DMS53 treated with DMSO at 0.1 percent for 48 hours (cell line): ENCODE data around the gene CHN1.
A peak's percentile ranks its signal among the peaks of the same experiment; 100 is the strongest.

Experiments
- DNase-seq: peaks from one replicate; lab custom pipeline; 2025; ENCODE audit not compliant: unreplicated experiment; lab: John Stamatoyannopoulos, UW

Gene CHN1

DNA sequence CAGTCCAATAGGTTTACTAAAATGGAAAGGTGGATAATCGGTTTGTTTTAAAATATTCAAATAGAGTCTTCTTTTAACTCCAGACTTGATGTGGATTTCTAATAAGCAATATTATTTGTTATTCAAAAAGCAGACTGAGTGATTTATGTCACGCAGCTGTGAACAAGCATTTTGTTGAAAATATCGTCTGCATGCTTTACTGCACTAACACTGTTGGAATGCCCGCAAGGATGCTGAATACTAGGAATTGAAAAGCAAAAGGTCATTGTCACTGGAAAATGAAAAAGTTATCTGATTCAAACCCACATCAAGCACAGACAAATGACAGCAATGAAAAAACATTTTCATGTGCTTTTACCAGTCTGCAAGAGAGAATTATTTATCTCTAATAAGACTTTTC is 31.1 kb downstream of the CHN1 start:
- DNase-seq = no peak

DNA sequence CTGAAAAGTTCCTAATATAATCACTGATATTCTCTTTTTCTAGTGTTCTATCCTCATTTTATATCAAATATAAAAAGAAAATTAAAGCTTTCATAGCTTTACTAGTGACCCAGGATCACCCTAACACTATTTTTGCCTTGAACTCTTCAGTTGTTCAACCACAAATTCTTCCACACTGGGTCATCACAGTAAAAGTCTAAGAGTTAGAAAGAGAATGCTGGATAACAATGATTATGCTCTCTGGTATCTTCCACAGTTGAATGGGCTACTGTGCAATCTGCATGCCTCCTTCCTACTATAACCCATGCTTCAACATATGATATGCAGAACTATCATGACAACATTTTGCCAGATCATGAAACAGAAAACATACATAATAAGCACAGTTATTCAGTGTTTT is 32.3 kb downstream of the CHN1 start:
- no peak for DNase-seq

DNA sequence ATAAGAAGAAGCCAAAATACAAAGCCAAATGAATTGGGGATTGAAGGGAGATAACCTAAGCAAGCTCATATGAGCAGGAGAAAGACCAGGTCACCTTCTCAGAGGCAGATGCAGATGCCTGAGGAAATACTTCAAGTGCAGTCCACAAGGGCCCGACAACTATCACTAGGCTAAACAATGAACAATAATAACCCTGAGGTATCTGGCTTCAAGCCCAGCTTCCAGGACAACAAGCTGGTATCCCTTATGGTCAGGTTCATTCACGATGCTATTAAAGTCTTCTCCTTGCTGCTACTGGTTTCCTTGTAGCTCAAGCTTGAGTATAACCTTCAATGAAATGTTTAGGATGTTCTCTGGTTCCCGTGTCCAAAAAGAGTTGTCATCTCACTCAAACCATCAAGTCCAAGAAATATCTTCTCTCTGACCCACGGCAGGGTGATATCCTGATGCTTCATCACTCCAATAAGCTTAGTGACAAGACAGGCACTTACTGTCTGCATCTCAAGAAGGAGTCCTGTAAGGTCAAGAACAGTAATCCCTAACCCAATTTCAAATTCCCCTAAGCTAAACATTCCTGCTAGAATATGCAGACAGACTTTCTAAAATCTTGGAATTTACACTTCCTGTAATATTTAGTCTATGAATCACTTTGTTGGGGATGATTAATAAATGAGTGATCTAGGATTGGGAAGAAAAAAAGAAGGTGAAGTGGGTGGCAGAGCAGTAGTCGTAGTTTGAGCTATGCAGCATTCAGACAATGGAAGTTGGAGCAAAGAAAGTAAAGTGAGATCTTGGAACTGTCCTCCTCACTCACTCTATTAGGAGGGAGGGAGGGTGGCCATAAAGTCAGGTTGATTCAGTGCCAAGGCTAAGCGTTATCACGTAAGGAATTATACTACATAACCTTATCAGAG is 33.1 kb downstream of the CHN1 start:
- DNase-seq = no peak

DNA sequence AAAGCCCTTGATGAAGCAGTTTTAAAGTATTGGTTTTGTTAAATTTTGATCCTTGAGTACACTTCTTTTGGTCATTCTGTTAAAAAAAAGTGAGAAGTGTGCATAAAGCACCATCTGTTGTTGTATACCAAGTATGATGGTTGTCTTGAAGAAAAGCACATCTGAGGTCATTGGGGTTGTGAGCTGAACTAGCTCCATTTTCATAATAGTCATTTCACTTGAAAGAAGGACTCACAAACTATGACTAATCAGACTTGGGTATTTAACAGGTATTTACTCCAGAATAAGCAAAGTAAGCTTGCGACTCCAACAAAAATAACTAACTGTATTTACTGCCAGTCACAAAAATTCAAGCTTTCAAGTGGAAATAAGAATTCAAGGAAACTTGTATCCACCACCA is 35.1 kb downstream of the CHN1 start:
- no peak for DNase-seq

DNA sequence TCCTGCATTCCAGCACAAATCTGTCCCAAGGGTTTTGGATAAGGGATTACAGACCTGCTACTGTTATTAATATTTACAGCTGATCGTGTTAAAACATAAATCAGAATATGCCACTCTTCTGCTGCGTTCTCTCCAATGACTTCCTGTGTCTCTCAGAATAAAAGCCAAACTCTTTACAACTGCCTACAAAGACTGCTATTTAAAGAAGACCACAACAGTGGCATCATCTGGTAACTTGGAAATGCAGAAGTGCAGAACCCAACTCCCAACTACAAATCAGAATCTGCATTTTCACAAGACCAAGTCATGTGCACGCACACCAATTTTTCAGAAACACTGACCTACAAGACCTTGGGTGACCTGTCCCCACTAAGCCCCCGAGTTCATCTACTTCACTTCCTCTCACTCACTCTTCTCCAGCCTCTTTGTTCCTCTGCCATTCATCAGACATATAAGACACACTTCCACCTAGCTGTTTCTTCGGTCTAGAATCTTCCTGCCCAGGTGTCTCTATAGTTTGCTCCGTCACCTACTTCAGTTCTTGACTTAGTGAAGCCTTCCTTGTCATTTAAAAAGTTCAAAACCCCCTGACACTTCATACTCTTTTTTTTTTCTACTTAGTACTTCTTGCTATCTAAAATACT is 36.0 kb downstream of the CHN1 start:
- no peak for DNase-seq

DNA sequence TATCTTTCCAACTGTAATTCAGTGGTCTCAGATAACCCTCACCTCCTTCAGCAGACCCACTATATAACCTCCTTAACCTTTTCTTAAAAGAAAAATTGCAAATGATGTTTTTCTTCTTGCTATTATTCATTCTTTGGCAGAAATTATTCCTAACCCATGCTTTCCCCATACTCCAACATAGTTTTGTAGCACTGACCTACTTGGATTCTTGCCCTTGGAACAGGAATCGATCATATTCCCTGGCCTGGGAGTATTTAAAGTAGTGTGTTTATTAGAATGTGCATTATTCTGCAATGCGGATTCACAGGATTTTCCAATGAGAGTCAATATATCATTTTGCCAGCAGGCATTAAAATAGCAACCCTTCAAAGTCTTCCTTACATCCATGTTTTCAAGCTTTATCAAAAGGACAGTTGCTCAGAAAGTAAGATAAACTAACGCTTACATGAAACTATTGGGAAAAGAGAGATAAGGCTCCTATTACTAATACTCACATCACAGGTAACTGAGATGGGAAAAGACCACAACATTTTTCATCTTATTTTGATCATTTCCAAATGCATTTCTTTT is 37.4 kb downstream of the CHN1 start:
- DNase-seq = no peak

DNA sequence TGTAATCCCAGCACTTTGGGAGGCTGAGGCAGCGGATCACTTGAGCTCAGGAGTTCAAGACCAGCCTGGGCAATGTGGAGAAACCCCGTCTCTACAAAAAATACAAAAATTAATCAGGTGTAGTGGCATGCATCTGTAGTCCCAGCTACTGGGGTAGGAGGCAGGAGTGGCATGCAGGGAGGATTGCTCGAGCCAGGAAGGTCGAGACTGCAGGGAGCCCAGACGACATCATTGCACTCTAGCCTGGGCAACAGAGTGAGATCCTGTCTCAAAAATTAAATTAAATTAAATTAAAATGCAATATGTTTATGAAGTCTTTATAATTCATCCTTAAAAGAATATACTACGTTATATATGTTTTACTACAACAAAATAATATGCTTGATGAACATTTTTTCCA is 38.1 kb downstream of the CHN1 start:
- no peak for DNase-seq

DNA sequence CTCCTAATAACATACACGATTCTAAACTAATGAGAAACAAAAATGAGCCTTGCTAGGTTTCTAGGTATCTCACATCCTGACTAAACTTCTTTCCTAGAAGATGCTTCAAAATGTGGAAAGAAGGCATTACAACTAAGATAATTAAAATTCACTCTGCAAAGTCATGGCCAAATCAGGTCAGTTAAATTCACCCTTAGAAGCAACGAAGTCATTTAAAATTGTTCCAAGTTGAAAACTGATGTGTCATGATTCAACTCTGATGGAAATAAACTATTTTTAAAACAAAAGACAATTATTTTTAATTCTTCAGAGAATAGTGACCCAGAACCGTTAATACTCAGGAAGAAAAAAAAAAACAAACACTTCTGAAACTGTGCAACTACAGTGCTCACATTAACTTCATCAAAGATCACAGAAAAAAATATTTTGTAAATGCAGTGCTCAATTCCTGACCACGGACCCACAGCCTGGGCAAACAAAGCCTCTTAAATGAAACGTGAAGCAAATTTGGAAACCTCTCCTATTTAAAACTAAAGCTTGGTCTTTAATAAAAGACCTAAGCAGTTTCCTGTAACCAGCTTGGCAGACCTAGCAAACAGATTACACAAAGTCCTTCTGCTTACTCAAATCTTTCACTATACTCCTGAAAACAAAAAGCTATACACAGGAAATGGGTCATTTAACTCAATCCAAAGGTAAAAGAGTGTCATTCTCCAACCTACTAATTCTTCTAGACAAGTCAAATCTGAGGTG is 39.0 kb downstream of the CHN1 start:
- DNase-seq = no peak

DNA sequence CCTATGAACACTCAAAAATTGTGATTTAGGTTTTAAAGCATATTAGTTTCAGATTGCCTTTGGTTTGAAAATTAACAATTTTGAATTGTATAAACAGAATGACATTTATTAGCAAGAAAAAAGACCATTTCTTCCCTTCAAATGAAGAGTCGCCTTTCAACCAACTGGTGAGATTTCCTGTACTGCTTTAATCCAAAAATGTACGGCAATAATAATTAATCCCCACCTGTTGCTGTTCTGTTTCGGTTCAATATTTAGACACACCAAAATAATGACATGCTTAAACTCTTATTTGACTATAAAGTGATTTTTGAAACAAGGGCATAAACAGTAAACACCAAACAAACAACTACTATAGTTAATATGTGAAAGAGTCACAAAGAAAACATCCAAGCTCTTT is 39.6 kb downstream of the CHN1 start:
- no peak for DNase-seq

DNA sequence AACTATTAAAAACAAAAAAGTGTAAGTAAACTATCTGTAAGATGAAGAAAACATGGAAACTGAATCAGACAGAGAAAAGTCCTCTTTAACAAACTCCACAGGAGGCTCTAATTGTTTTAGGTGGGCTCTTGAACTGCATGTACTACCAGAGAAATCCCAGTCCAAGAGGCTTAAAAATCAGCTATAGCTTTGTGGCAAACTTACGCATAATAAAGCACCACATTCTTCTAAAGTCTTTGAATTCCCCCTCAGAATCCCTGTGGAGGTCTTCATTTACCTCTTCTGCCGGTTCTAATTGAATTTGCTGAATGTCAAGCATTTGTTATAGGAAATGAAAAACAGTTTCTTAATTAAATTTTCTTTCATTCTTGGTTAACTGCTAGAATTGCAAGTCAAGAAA is 40.8 kb downstream of the CHN1 start:
- no peak for DNase-seq

DNA sequence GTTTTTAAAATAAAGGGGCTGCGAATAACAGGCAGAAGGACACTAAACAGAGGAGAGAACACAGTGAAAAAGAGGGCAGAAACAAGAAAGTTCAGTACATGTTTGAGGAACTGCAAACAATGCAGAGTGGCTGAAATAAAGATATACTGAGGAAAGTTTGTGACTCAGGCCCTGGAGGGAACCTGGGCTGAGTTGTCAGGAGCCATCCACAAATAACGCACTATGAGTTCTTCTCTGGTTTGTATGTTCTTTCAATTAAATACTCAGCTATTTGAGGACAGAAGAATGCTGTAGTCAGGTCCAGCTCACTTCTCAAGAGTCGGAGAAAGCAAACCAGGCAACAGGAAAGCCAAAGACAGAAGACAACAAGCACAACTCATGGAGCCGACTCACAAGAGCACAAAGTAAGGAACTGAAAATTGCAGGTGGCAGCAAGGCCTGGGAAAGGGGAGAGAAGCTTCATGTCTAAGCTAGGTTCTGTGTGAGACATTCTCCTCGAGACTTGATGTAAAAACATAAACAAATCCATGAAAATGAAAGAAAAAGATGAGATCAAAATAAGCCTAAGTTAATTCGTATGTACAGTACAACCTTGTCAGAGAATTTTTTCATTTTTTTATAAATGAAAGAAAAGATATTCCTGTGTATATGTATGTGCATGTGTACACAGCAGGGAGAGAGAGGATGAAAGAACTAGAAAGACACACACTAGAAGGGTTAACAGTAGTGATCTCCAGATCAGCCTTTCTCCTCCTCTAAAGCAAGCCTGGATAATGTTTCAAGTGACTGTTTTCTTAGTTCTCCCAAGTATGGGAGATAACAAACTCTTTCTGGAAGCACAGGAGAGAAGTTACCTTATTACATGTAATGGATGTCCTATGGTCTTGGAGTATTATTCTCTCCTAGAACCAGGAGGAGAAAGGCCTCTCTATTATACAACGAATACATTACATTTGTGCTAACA is 41.5 kb downstream of the CHN1 start:
- DNase-seq = no peak

DNA sequence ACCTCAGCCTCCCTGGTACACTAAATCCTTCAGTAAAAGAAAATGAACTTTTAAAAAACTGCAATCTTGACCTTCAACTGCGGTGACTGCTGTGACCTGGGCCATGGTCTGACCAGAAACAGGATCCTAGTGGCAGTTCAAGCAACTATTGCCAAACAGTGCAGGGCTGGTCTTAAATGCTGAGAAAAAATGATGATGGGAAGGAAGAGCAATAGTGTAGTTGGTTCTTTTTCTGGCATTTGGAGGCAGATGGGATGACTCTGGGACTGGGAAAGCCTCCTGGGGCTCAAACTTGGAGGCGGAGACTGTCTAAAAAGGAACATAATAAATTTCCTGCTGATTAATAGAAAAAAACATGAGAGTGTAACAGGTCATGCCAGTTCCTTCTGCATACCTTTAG is 45.4 kb downstream of the CHN1 start:
- no peak for DNase-seq

DNA sequence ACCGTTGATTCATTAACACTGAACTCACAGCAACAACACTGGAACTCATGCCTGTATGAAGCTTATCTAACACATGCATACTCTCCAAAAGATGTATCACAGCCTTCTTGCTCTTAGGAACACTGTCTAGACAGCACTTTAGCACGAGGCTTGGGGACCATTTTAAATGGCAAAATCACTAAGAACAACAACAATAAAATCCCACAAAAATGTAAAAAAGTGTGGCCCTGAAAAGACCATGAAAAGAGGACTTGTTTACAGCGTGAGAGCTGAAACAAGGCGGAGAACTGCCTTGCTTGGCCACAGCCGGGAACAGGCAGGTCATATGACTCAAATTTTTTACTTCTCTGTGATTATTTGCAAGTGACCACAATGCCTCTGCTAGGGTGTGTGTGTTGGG is 48.1 kb downstream of the CHN1 start:
- DNase-seq = no peak

DNA sequence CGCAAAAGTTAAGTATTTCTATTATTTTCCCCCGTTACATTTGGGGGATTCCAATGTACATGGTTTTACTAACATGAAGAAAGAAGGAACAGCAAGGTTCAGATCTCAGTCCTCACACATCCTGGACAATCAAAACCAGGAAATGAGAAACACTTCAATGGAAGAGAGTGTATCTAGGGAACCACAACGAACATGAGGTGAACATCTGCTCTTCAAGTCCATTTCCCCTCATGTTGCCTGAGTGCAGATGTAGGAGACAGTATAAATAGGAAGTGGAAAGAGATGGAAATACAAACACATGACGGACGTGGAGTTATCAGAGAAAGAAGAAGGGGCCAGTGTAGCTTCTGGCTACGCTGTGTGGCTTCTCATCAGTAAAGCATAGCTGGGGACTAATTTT is 52.6 kb downstream of the CHN1 start:
- peak; percentile 84 for DNase-seq

DNA sequence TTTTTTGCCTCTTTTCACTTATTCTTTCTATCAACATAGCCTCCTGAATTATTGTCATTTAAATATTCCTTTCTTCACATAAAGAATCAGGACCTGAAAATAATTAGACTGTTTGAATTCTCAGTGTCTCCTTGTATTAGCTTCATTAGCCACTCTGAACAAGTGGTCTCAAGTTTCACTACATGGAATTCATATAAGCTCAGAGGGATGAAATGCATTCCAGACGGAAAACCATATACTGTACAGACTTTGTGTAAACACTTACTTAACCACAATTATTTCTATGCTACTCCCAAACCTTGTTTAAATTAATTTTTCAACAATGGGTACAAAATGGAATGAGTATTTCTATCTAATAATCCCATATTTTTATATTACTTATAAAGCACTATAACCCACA is 53.4 kb downstream of the CHN1 start:
- DNase-seq = no peak

DNA sequence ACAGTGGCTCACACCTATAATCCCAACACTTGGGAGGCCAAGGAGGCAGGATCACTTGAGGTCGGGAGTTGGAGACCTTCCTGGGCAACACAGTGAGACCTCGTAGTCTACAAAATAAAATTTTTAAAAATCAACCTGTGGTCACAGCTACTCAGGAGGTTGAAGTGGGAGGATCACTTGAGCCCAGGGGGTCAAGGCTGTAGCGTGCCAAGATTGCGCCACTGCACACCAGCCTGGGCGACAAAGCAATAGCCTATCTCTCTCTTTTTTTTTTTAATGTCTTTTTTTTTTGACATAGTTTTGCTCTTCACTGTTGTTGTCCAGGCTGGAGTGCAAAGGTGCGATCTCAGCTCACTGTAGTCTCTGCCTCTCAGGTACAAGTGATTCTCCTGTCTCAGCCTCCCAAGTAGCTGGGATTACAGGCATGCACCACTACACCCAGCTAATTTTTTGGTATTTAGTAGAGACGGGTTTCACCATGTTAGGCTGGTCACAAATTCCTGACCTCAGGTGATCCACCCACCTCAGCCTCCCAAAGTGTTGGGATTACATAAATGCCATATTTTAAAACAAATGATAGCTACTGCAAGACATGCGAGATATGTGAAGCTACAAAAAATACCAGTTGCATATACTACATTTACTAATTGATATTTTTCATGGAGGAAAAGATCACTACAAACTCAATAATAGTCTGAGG is 55.0 kb downstream of the CHN1 start:
- no peak for DNase-seq

DNA sequence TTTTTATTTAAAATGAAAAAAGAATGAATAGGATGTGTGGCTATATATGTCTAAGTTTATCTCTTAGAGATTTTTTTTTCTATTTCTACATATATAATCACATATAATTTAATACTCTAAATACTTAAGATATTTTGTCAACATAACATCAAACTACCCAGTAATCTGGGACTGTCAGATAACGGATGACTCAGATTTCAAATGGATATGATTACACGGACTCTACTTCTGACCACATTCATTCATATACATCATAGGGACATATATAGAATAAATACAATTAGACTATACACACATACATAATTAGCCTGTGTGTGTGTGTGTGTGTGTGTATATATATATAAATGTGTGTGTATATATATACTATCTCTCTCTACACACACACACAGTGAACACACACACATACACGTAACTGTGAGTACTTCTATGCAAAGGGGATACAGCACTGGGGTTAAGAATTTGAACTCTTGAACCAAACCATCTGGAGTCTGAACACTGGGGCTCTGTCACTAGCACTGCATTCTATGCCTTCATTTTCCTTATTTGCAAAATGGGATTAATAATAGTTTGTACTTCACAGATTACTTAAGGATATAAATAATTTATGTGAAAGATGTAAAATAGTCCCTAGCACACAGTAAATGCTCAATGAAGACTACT is 59.5 kb downstream of the CHN1 start:
- no peak for DNase-seq

DNA sequence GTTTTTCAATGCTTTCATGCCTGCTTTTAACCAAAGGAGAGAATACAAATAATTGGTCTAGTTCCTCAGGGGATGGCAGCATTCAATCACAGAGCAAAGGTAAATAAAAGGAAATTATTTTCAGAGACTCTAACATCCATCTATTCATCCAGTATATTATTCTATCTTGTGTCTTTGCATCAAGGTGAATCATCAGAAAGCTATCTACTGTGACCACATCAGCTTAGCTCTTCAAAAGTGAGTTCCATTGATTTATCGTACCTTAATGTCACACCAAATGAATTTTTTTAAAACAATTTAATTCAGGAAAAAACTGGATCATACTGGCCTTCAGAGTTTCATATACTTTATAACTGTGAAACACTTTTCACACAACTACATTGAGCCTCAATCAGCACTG is 66.1 kb downstream of the CHN1 start:
- no peak for DNase-seq

DNA sequence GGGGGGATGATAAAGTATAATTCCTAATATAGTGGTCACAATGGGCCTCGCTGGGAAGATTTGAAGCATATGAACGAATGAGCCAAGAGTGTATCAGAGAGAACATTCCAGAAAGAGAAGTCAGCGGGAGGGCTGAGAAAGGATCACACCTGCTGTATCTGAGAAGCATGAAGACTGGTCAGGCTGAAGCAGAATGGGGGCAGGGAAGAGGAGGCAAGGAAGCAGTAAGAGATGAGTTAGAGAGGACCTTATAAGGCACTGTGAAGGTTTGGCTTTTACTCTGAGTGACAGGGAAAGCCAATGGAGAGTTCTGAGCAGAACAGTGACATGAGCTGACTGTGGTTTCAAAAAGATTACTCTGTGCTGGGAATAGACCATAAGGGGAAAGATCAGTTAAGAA is 73.5 kb downstream of the CHN1 start:
- no peak for DNase-seq
